Subcutaneous abdominal adipose tissue (tissue), 5 donors: ENCODE results near the gene TRPM4.
"Not testable (repeated sequence)": the region's sequence is repeated elsewhere in the genome, so short reads cannot be mapped to it uniquely, and the experiment has no call there.

Source experiments
- H3K27ac ChIP-seq: one replicate; pipeline ENCODE4 v1.7.0; 2013; ENCODE audit warnings: low read depth, mild to moderate bottlenecking, inconsistent platforms, low read length, moderate library complexity
- H3K27me3 ChIP-seq, 5 donors: one replicate each; pipeline ENCODE4 v1.7.0; 2013; ENCODE audit warnings: low read length in 5 of 5, inconsistent platforms in 1 of 5; ENCODE audit not compliant: control insufficient read depth in 5 of 5, insufficient read depth in 4 of 5
- H3K36me3 ChIP-seq, 5 donors: one replicate each; pipeline ENCODE4 v1.7.0; 2013; ENCODE audit warnings: low read length in 5 of 5; ENCODE audit not compliant: control insufficient read depth in 5 of 5, insufficient read depth in 5 of 5
- H3K4me1 ChIP-seq, 5 donors: one replicate each; pipeline ENCODE4 v1.7.0; 2013; ENCODE audit warnings: low read length in 5 of 5, mild to moderate bottlenecking in 3 of 5, moderate library complexity in 1 of 5; ENCODE audit not compliant: control insufficient read depth in 5 of 5, insufficient read depth in 5 of 5
- H3K4me3 ChIP-seq, 5 donors: one replicate each; pipeline ENCODE4 v1.7.0; 2013; ENCODE audit warnings: low read length in 5 of 5, low read depth in 1 of 5
- H3K9ac ChIP-seq, 5 donors: one replicate each; pipeline ENCODE4 v1.7.0; 2013; ENCODE audit warnings: low read length in 5 of 5, mild to moderate bottlenecking in 4 of 5, moderate library complexity in 3 of 5
- H3K9me3 ChIP-seq, 5 donors: one replicate each; pipeline ENCODE4 v1.7.0; 2013; ENCODE audit warnings: low read length in 5 of 5; ENCODE audit not compliant: control insufficient read depth in 5 of 5
- donor health status: healthy.
- donor health status: healthy.
- donor health status: healthy.
- donor health status: healthy.
- donor health status: healthy.

The TRPM4 gene

GRCh38 chr19:49117677-49118564 is 39.7 kb upstream of the TRPM4 start:
- H3K4me3 ChIP-seq, result peak overlapping the region; percentile 61 to 74 (median 67)
- peak overlapping the region; percentile 3 to 85 (median 74) for H3K9ac ChIP-seq
- peak overlapping the region; percentile 84 for H3K27ac ChIP-seq
- H3K9me3 ChIP-seq, result no peaks in the 10 kb centered on the region
- H3K36me3 ChIP-seq, result no peaks in the 10 kb centered on the region
- H3K4me1 ChIP-seq, result peaks cover 7 to 49% (median 47%) of the 10 kb centered on the region in 5 donors
- no peaks in the 10 kb centered on the region for H3K27me3 ChIP-seq

- Histone ChIP-seq H3K4me1 (peaks cover 5 to 46% (median 44%) of the 10 kb centered on the region in 5 donors), H3K9me3 (no peaks in the 10 kb centered on the region), H3K36me3 (no peaks in the 10 kb centered on the region)
Observed at GRCh38 chr19:49118565-49119410, 38.8 kb upstream of the TRPM4 start, which contains the start of gene C19orf73. Gene C19orf73 (minus strand): TSS chr19:49119143. CDS start chr19:49119022, 121 bp downstream.

DNA sequence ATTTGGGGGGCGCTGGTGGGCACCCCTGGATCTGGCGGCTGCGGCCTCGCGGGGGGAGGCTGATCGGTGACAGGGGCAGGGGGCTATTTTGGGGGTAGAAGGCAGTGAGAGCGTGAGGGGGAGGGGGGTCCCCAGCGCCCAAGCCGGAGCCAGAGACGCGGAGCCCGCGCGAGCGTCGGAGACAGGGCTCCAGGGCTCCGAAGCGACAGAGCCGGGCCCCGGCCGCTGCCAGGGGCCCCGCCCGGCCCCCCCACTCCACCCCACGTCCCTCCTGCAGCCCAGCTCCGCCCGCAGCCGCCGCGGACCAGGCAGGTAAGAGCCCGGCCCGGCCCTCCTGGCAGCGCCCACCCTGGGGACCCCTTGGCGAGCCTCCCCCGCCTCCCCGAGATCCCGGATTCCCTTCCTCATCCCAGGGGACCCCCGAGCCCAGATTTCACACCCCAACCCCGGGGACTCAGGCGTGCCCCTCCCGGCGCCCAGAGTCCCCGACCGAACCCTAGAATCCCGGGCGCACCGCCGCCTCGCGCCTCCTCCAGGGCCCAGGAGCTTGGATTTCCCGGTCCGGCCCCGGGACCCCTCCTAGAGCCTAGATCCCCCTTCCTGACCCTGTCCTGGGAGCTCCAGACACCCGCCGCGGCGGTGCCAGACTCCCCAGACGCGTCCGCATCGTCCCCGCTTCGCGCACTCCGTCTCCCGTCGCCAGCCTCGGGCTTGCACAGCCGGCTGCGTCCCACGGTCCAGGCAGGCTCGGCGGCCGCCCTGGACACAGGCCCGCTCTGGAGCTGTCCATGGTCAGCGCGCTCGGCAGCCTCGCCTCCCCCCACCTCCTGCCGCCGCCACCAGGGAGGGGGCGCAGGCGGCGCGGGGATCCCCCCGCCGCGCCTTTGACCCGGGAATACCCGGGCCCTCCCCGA is 37.9 kb upstream of the TRPM4 start, which contains the start of gene PPFIA3:
PPFIA3 (plus strand) TSS at position 134 of the 914 bp plus-strand sequence. CDS start 8,330 bp downstream, outside the sequence.
- Histone ChIP-seq H3K4me3 (peak within 1 kb of the TSS; percentile 61 to 74 (median 67)), H3K9me3 (no peaks in the 10 kb centered on the region), H3K27ac (peak within 1 kb of the TSS; percentile 84), H3K9ac (peak within 1 kb of the TSS; percentile 3 to 85 (median 74)), H3K4me1 (peaks cover 4 to 41% (median 39%) of the 10 kb centered on the region in 5 donors), H3K27me3 (no peaks in the 10 kb centered on the region), H3K36me3 (no peaks in the 10 kb centered on the region)

More at GRCh38 chr19:49118565-49119410, 38.8 kb upstream of the TRPM4 start, which contains the start of gene C19orf73:
- peak within 1 kb of the TSS; percentile 84 for H3K27ac ChIP-seq
- H3K27me3 ChIP-seq, result no peaks in the 10 kb centered on the region
- H3K4me3 ChIP-seq, result peak within 1 kb of the TSS; percentile 61 to 74 (median 67)
- peak within 1 kb of the TSS; percentile 3 to 85 (median 74) for H3K9ac ChIP-seq

DNA sequence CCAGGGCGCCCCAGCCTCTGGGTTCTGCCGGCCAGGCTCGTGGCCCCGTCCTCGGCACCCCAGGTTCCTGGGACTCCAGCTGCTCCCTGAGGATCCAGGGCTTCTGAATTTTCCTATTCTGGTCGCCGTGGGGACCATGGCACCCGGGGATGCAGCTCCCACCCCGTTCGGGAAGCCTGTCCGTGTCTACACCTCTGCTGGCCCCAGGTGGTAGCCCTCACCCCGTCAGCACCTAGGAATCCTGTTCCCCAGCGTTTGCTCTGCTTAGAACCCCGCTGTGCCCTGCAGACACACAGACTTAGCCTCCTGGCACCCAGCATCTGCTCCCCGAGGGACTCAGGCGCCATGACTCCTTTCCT is 37.3 kb upstream of the TRPM4 start:
- no peak overlapping the region for H3K9ac ChIP-seq
- no peaks in the 10 kb centered on the region for H3K9me3 ChIP-seq
- peaks cover 4 to 35% (median 33%) of the 10 kb centered on the region in 5 donors for H3K4me1 ChIP-seq
- no peaks in the 10 kb centered on the region for H3K36me3 ChIP-seq
- H3K27me3 ChIP-seq, result peaks cover 0 to 5% (median 0%) of the 10 kb centered on the region in 5 donors
- H3K4me3 ChIP-seq, result peak overlapping the region in 1 of 5 donors; percentile 52
- no peak overlapping the region for H3K27ac ChIP-seq

DNA sequence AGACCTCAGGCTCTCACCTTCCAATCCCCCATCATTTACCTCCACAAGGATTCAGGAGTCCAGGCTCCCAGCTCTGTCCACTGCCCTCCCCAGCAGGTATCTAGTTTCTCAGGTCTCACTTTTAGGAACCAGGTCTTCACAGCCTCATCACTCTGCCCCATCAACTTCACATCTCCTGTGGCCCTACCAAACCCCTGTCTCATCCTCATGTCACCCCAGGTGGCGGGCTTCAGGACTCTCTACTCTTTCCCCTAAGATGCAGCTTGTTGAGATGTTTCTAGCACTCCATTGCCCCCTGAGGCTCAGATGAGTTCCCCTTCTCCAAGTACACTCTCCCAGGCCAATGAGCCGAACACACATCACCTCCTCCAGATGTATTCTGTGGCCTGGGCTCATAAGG is 36.7 kb upstream of the TRPM4 start:
- Histone ChIP-seq H3K36me3 (no peaks in the 10 kb centered on the region), H3K4me3 (no peak overlapping the region), H3K27ac (no peak overlapping the region), H3K4me1 (peaks cover 4 to 33% (median 31%) of the 10 kb centered on the region in 5 donors), H3K9me3 (no peaks in the 10 kb centered on the region), H3K9ac (no peak overlapping the region), H3K27me3 (peaks cover 0 to 5% (median 0%) of the 10 kb centered on the region in 5 donors)

DNA sequence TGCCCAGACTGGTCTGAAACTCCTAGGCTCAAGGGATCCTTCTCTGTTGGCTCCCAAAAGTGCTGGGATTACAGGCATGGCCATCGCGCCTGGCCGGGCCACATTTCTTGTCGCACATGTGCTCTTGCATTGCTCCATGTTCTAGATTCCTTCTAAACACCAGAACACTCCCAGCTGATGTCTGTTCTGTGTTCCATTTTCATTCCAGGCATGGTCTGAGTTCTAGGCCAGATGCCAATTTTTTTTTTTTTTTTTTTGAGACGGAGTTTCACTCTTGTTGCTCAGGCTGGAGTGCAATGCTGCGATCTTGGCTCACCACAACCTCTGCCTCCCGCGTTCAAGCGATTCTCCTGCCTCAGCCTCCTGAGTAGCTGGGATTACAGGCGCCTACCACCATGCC is 35.8 kb upstream of the TRPM4 start:
- H3K4me3 ChIP-seq, H3K27ac ChIP-seq, H3K36me3 ChIP-seq, H3K27me3 ChIP-seq, H3K9me3 ChIP-seq, H3K9ac ChIP-seq: not testable (repeated sequence)
- peaks cover 4 to 29% (median 26%) of the 10 kb centered on the region in 5 donors for H3K4me1 ChIP-seq

DNA sequence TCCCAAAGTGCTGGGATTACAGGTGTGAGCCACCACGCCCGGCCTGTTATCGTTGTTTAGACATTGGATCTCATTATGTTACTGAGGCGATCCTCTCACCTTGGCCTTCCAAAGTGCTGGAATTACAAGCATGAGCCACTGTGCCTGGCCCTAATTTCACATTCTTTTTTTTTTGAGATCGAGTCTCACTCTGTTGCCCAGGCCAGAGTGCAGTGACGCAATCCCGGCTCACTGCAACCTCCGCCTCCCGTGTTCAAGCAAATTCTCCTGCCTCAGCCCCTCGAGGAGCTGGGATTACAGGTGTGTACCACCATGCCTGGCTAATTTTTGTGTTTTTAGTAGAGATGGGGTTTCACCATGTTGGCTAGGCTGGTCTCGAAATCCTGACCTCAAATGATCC is 34.3 kb upstream of the TRPM4 start:
- not testable (repeated sequence) for H3K9ac ChIP-seq, H3K9me3 ChIP-seq, H3K4me3 ChIP-seq, H3K27me3 ChIP-seq, H3K27ac ChIP-seq, H3K36me3 ChIP-seq
- H3K4me1 ChIP-seq, result peaks cover under 1 to 25% (median 23%) of the 10 kb centered on the region in 5 donors

DNA sequence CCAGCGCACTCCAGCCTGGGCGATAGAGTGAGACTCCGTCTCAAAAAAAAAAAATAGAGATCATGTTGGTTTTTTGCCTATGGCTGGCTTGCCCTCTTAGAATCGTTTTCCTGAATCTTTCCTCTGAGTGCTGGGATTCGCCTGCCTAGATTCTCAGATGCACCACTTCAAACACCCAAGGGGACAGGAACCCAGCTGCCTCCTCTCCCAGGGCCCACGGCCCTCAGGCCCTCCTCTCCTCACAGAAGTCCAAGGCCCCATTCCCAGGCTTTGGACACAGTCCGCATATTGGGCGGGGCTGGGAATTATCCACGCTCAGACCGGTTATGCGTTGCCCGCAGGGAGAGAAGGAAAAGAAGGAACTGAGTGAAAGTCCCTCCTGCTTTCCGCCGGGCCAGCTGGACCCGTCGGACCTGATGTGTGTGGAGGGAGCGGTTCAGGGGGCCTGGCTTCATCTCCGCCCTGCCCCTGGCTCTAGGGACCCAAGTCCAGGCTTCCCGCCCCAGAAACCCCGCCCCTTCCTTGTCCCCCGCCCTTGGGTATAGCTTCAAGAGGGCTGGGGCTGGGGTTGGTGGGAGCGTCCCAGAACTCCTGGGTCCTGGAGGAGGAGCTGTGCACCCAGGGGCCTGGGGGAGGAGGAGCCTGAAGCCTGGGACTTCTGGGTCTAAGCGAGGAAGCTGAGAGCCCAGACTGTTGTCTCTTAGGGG is 32.4 kb upstream of the TRPM4 start:
- peaks cover 0 to 14% (median 13%) of the 10 kb centered on the region in 5 donors for H3K4me1 ChIP-seq
- H3K9ac ChIP-seq, result no peak overlapping the region
- no peaks in the 10 kb centered on the region for H3K36me3 ChIP-seq
- H3K27ac ChIP-seq, result no peak overlapping the region
- H3K27me3 ChIP-seq, result peaks cover 0 to 5% (median 4%) of the 10 kb centered on the region in 5 donors
- no peak overlapping the region for H3K4me3 ChIP-seq
- H3K9me3 ChIP-seq, result no peaks in the 10 kb centered on the region

GRCh38 chr19:49126575-49126974 is 31.0 kb upstream of the TRPM4 start:
- Histone ChIP-seq H3K9ac (no peak overlapping the region), H3K36me3 (no peaks in the 10 kb centered on the region), H3K4me3 (no peak overlapping the region), H3K27me3 (peaks cover 0 to 5% (median 4%) of the 10 kb centered on the region in 5 donors), H3K4me1 (peaks cover 0 to 12% (median 10%) of the 10 kb centered on the region in 5 donors), H3K9me3 (no peaks in the 10 kb centered on the region), H3K27ac (no peak overlapping the region)
